Mucosa of gallbladder (tissue), 1 donor: ENCODE data around the gene VPS54. TPM values are rescaled to one million over a fixed set of nuclear protein-coding genes. Genes with fewer than 3 reads are reported as not detected.
"Not testable (repeated sequence)": the region's sequence is repeated elsewhere in the genome, so short reads cannot be mapped to it uniquely, and the experiment has no call there.

Source experiments
- DNase-seq: peaks from one replicate; pipeline ENCODE4 v3.0.0-alpha.2; 2020; ENCODE audit warnings: low spot score
- total RNA-seq: library from RNA; stranded (reverse); gene quantifications from one replicate; pipeline ENCODE4 v1.2.1, GENCODE V29; 2021
- donor health status: DM: no; HTN: no; CAD: no.

Gene VPS54
- total RNA-seq, 1 donor from 2014 or later = 22.9 TPM

GRCh38 chr2:63874204-63875130 is 144.8 kb downstream of the VPS54 start:
- DNase-seq = no peak

- no peak for DNase-seq
Measured at GRCh38 chr2:63872571-63873328, 146.5 kb downstream of the VPS54 start.

GRCh38 chr2:63871864-63872263 is 147.4 kb downstream of the VPS54 start:
- no peak for DNase-seq

GRCh38 chr2:63870679-63871078 is 148.5 kb downstream of the VPS54 start:
- DNase-seq = no peak

GRCh38 chr2:63866009-63866709 is 153.1 kb downstream of the VPS54 start:
- no peak for DNase-seq

- DNase-seq = no peak
Measured at GRCh38 chr2:63865159-63865799, 153.9 kb downstream of the VPS54 start.

GRCh38 chr2:63863707-63864106 is 155.5 kb downstream of the VPS54 start:
- DNase-seq = no peak

- DNase-seq = no peak
Measured at GRCh38 chr2:63862806-63863205, 156.4 kb downstream of the VPS54 start.

GRCh38 chr2:63861220-63861822 is 157.9 kb downstream of the VPS54 start:
- DNase-seq = peak; percentile 62

GRCh38 chr2:63858291-63858690 is 160.9 kb downstream of the VPS54 start:
- DNase-seq = no peak

GRCh38 chr2:63856303-63856603 is 163.0 kb downstream of the VPS54 start:
- no peak for DNase-seq

GRCh38 chr2:63855418-63856302 is 163.6 kb downstream of the VPS54 start:
- no peak for DNase-seq

GRCh38 chr2:63853527-63854310 is 165.5 kb downstream of the VPS54 start:
- DNase-seq = no peak

GRCh38 chr2:63851691-63852311 is 167.4 kb downstream of the VPS54 start:
- DNase-seq = no peak

- no peak for DNase-seq
Measured at GRCh38 chr2:63850649-63851048, 168.6 kb downstream of the VPS54 start.

GRCh38 chr2:63850204-63850571 is 169.0 kb downstream of the VPS54 start:
- DNase-seq = no peak

- DNase-seq = no peak
Measured at GRCh38 chr2:63849381-63850203, 169.6 kb downstream of the VPS54 start.

GRCh38 chr2:63847571-63847970 is 171.7 kb downstream of the VPS54 start:
- DNase-seq = not testable (repeated sequence)
